Body of pancreas (tissue), 4 donors: ENCODE measurements around the gene PJA2. TPM values are rescaled to one million over a fixed set of nuclear protein-coding genes. Genes with fewer than 3 reads are reported as not detected.

Experiments used
- ATAC-seq: fragments of 150-250 bp; one replicate; pipeline ENCODE4 v1.9.1; 2016
- DNase-seq, 4 donors: peaks; one replicate each; pipeline ENCODE4 v3.0.0-alpha.2; 2019
- H3K27ac ChIP-seq, 4 donors: fragments of 200-600 bp; sonication (generic); 1 replicate in 3 of 4; 2 replicates in 1 of 4; pipeline versions ENCODE4 v1.5.1 to v1.6.1; 2016 to 2019; ENCODE audit warnings: mild to moderate bottlenecking in 1 of 4, mixed read lengths in 1 of 4, moderate library complexity in 1 of 4
- H3K27me3 ChIP-seq, 2 donors: fragments of 200-600 bp; sonication (generic); one replicate each; pipeline ENCODE4 v1.6.0; 2016; ENCODE audit warnings: mild to moderate bottlenecking in 1 of 2
- H3K36me3 ChIP-seq, 2 donors: fragments of 200-600 bp; sonication (generic); replicated peaks in 1 of 2; 2 replicates each; pipeline ENCODE4 v1.5.1; 2016; ENCODE audit warnings: low read depth in 2 of 2; ENCODE audit not compliant: insufficient read depth in 1 of 2
- H3K4me1 ChIP-seq: fragments of 200-600 bp; sonication (generic); one replicate; pipeline ENCODE4 v1.6.0; 2016
- H3K4me3 ChIP-seq, 2 donors: fragments of 200-600 bp; sonication (generic); 1 replicate in 1 of 2; 2 replicates in 1 of 2; pipeline ENCODE4 v1.5.1; 2016 to 2019
- H3K9me3 ChIP-seq, 3 donors: fragments of 200-600 bp; sonication (generic); 1 replicate in 2 of 3; 2 replicates in 1 of 3; pipeline ENCODE4 v1.5.1; 2016
- CTCF ChIP-seq, 7 experiments: fragments of 450-650 bp in 4 of 7; fragments of 200-600 bp in 3 of 7; sonication (generic) in 3 of 7; IDR thresholded peaks; one replicate each; pipeline ENCODE4 v1.5.1; 2016 to 2019; ENCODE audit warnings: antibody characterized with exemption in 7 of 7
- POLR2A ChIP-seq, 3 donors: fragments of 450-650 bp; IDR thresholded peaks; one replicate each; pipeline ENCODE4 v1.6.1; 2016; ENCODE audit warnings: antibody characterized with exemption in 3 of 3, mild to moderate bottlenecking in 2 of 3
- WGBS, 2 donors: methylation state at CpG; one replicate each; pipeline ENCODE4 v1.1.5; 2017; 5-methylcytosine and 5-hydroxymethylcytosine counted together
- intact Hi-C: fragments of 100-400 bp; cut with DNase I; formaldehyde crosslinking; loops from one replicate; pipeline ENCODE4 v1.15.1; 2023
- total RNA-seq, 2 donors: library from RNA; depleted of rRNA; stranded (reverse); fragments of >200 nt; gene quantifications; one replicate each; pipeline ENCODE4 v1.1.0, GENCODE V29; 2016

Gene PJA2
- total RNA-seq, 2 donors from 2014 or later, result 48.0 to 67.9 TPM

GRCh38 chr5:109318455-109319108, 91.2 kb downstream of the PJA2 start:
- DNase-seq (no peak), ATAC-seq (no peak)
- TF ChIP-seq CTCF (IDR thresholded peaks at IDR 0.05), result no peak
- TF ChIP-seq POLR2A (IDR thresholded peaks at IDR 0.05), result no peak
- Histone ChIP-seq H3K36me3 (no peaks in the 10 kb centered on the region), H3K4me3 (no peak overlapping the region), H3K27ac (no peak overlapping the region), H3K4me1 (no peaks in the 10 kb centered on the region), H3K9me3 (no peaks in the 10 kb centered on the region), H3K27me3 (no peaks in the 10 kb centered on the region)
- intact Hi-C loops, result no loop called here
- WGBS, 2 donors, result 69 to 80% methylated on average over 9 of the region's 9 CpGs

- H3K9me3 ChIP-seq, result no peaks in the 10 kb centered on the region
- DNase-seq (no peak), ATAC-seq (no peak)
- TF ChIP-seq CTCF (IDR thresholded peaks at IDR 0.05), result no peak
- no peak for TF ChIP-seq POLR2A (IDR thresholded peaks at IDR 0.05)
- 84 to 94% methylated on average over 4 of the region's 4 CpGs for WGBS, 2 donors
- peaks cover 9% of the 10 kb centered on the region for H3K4me1 ChIP-seq
- no peak overlapping the region for H3K27ac ChIP-seq
- intact Hi-C loops, result no loop called here
- no peaks in the 10 kb centered on the region for H3K36me3 ChIP-seq
- H3K27me3 ChIP-seq, result no peaks in the 10 kb centered on the region
- no peak overlapping the region for H3K4me3 ChIP-seq
These were observed 93.1 kb downstream of the PJA2 start for GRCh38 chr5:109316634-109317033.

- ATAC-seq, result no peak
- TF ChIP-seq POLR2A (IDR thresholded peaks at IDR 0.05) (no peak), CTCF (IDR thresholded peaks at IDR 0.05) (no peak)
These were observed 94.5 kb downstream of the PJA2 start for GRCh38 chr5:109315245-109315644.

GRCh38 chr5:109313127-109313526, 96.6 kb downstream of the PJA2 start:
- no peaks in the 10 kb centered on the region for H3K36me3 ChIP-seq
- no peak for TF ChIP-seq POLR2A (IDR thresholded peaks at IDR 0.05)
- no peak for TF ChIP-seq CTCF (IDR thresholded peaks at IDR 0.05)
- H3K9me3 ChIP-seq, result no peaks in the 10 kb centered on the region
- intact Hi-C loops, result no loop called here
- peaks cover 9% of the 10 kb centered on the region for H3K4me1 ChIP-seq
- H3K4me3 ChIP-seq, result no peak overlapping the region
- DNase-seq, result no peak
- ATAC-seq, result peak; percentile 62
- H3K27me3 ChIP-seq, result no peaks in the 10 kb centered on the region
- H3K27ac ChIP-seq, result peak overlapping the region in 3 of 4 donors; percentile 44 to 62 (median 60)
- WGBS, 2 donors, result 72 to 85% methylated on average over 2 of the region's 2 CpGs

More at GRCh38 chr5:109315245-109315644, 94.5 kb downstream of the PJA2 start:
- Histone ChIP-seq H3K27ac (no peak overlapping the region), H3K36me3 (no peaks in the 10 kb centered on the region), H3K9me3 (no peaks in the 10 kb centered on the region), H3K4me1 (peaks cover 9% of the 10 kb centered on the region), H3K4me3 (no peak overlapping the region), H3K27me3 (no peaks in the 10 kb centered on the region)
- intact Hi-C loops, result no loop called here
- no peak for DNase-seq
- 78 to 90% methylated on average over 1 of the region's 1 CpG for WGBS, 2 donors

GRCh38 chr5:109312695-109313094, 97.1 kb downstream of the PJA2 start:
- Histone ChIP-seq H3K27ac (peak overlapping the region in 3 of 4 donors; percentile 44 to 62 (median 60)), H3K36me3 (no peaks in the 10 kb centered on the region), H3K9me3 (no peaks in the 10 kb centered on the region), H3K27me3 (no peaks in the 10 kb centered on the region), H3K4me1 (peaks cover 9% of the 10 kb centered on the region), H3K4me3 (no peak overlapping the region)
- WGBS, 2 donors, result 60 to 87% methylated on average over 2 of the region's 2 CpGs
- TF ChIP-seq CTCF (IDR thresholded peaks at IDR 0.05) (no peak), POLR2A (IDR thresholded peaks at IDR 0.05) (no peak)
- ATAC-seq (peak; percentile 24), DNase-seq (no peak)
- intact Hi-C loops, result no loop called here
